Stomach (tissue), 9 donors: ENCODE data around the gene SIT1. TPM values are rescaled to one million over a fixed set of nuclear protein-coding genes. Genes with fewer than 3 reads are reported as not detected.
A peak's percentile ranks its signal among the peaks of the same experiment; 100 is the strongest.

Experiments used
- DNase-seq, 2 donors: peaks; one replicate each; pipeline versions ENCODE4 v3.0.0 to v3.0.0-alpha.2; 2013 to 2019
- H3K27ac ChIP-seq, 5 donors: fragments of 200-600 bp in 4 of 5; sonication (generic) in 4 of 5; one replicate each; pipeline ENCODE4 v1.5.1; 2013 to 2019; ENCODE audit warnings: mild to moderate bottlenecking in 1 of 5, moderate library complexity in 1 of 5
- H3K27me3 ChIP-seq, 3 donors: fragments of 200-600 bp; sonication (generic); one replicate each; pipeline ENCODE4 v1.5.1; 2017 to 2019; ENCODE audit warnings: mixed run types in 1 of 3
- H3K36me3 ChIP-seq, 4 donors: fragments of 200-600 bp; sonication (generic); 1 replicate in 3 of 4; 2 replicates in 1 of 4; pipeline ENCODE4 v1.5.1; 2016 to 2019
- H3K4me1 ChIP-seq, 4 donors: fragments of 200-600 bp; sonication (generic); one replicate each; pipeline ENCODE4 v1.5.1; 2016 to 2019
- H3K4me3 ChIP-seq, 4 donors: fragments of 200-600 bp; sonication (generic) in 3 of 4; one replicate each; pipeline ENCODE4 v1.5.1; 2016 to 2019; ENCODE audit warnings: mild to moderate bottlenecking in 1 of 4
- H3K9me3 ChIP-seq, 4 donors: fragments of 200-600 bp; sonication (generic); one replicate each; pipeline ENCODE4 v1.5.1; 2016 to 2019
- CTCF ChIP-seq, 7 experiments: fragments of 450-650 bp in 4 of 7; fragments of 200-600 bp in 3 of 7; sonication (generic) in 3 of 7; IDR thresholded peaks; one replicate each; pipeline ENCODE4 v1.5.1; 2016 to 2019; ENCODE audit warnings: antibody characterized with exemption in 7 of 7, control low read depth in 2 of 7, mild to moderate bottlenecking in 1 of 7
- EP300 ChIP-seq: sonication (generic); formaldehyde crosslinking; IDR thresholded peaks from one replicate; pipeline ENCODE4 v1.6.1; 2017; ENCODE audit warnings: antibody characterized with exemption
- POLR2A ChIP-seq, 4 donors: fragments of 450-650 bp; IDR thresholded peaks; one replicate each; pipeline ENCODE4 v1.6.1; 2016; ENCODE audit warnings: antibody characterized with exemption in 4 of 4, control low read depth in 2 of 4, mild to moderate bottlenecking in 1 of 4, moderate library complexity in 1 of 4
- POLR2AphosphoS5 ChIP-seq, 3 donors: sonication (generic); formaldehyde crosslinking; IDR thresholded peaks; one replicate each; pipeline ENCODE4 v1.6.1; 2016; ENCODE audit warnings: antibody characterized with exemption in 3 of 3
- WGBS, 5 donors: extraction: QIAGEN DNeasy Blood & Tissue Kit in 3 of 5; methylation state at CpG; one replicate each; pipeline versions ENCODE4 v1.1.5 to v1.1.7; 2013 to 2018; 5-methylcytosine and 5-hydroxymethylcytosine counted together
- intact Hi-C: fragments of 100-400 bp; cut with DNase I; formaldehyde crosslinking; loops from one replicate; pipeline ENCODE4 v1.15.1; 2023; ENCODE audit warnings: low total_unique reads
- polyA plus RNA-seq, 3 donors: library from polyadenylated mRNA; stranded (reverse); fragments of 200-250 nt; gene quantifications; one replicate each; pipeline ENCODE4 v1.2.3, GENCODE V29; 2013
- total RNA-seq, 5 donors: library from RNA; depleted of rRNA; stranded (reverse); fragments of >200 nt; gene quantifications; one replicate each; pipeline versions ENCODE4 v1.1.0 to v1.2.3, GENCODE V29; 2014 to 2016
- donor health status: healthy with polysubstance abuse.
- donor health status: Bipolar disorder and iron deficiency.
- donor health status: healthy.

SIT1 gene
- total and polyA plus RNA-seq, 8 donors: 0.62 to 2.3 (median 1.1) TPM; not detected in 3

- 45 to 75% (median 68%) methylated on average over 12 of the region's 12 CpGs for WGBS, 5 donors
- H3K4me3 ChIP-seq: peak overlapping the region; percentile 65 to 75 (median 70)
These were observed 38.1 kb upstream of the SIT1 start for GRCh38 chr9:35688558-35689541.

GRCh38 chr9:35687972-35688557 is 37.3 kb upstream of the SIT1 start:
- no peaks in the 10 kb centered on the region for H3K27me3 ChIP-seq
- peaks cover 6 to 80% (median 62%) of the 10 kb centered on the region in 4 donors for H3K4me1 ChIP-seq
- H3K36me3 ChIP-seq: peaks cover 27 to 52% (median 38%) of the 10 kb centered on the region in 4 donors
- WGBS, 5 donors: 67 to 87% (median 80%) methylated on average over 1 to 2 of the region's 2 CpGs
- H3K27ac ChIP-seq: peak overlapping the region in 4 of 5 donors; percentile 92 to 97 (median 96)
- no peak for DNase-seq
- intact Hi-C loops: no loop called here
- TF ChIP-seq CTCF (IDR thresholded peaks at IDR 0.05) (no peak), POLR2A (IDR thresholded peaks at IDR 0.05) (no peak), EP300 (no peak), POLR2AphosphoS5 (IDR thresholded peaks at IDR 0.05) (no peak)
- peak overlapping the region; percentile 65 to 75 (median 70) for H3K4me3 ChIP-seq
- no peaks in the 10 kb centered on the region for H3K9me3 ChIP-seq

More at GRCh38 chr9:35688558-35689541, 38.1 kb upstream of the SIT1 start:
- H3K27ac ChIP-seq: peak overlapping the region; percentile 92 to 97 (median 95)
- DNase-seq: peak in 1 of 2 donors; percentile 41
- H3K36me3 ChIP-seq: peaks cover 19 to 44% (median 31%) of the 10 kb centered on the region in 4 donors
- TF ChIP-seq EP300 (no peak), POLR2AphosphoS5 (IDR thresholded peaks at IDR 0.05) (no peak), POLR2A (IDR thresholded peaks at IDR 0.05) (no peak), CTCF (IDR thresholded peaks at IDR 0.05) (no peak)
- H3K27me3 ChIP-seq: no peaks in the 10 kb centered on the region
- H3K9me3 ChIP-seq: no peaks in the 10 kb centered on the region
- H3K4me1 ChIP-seq: peaks cover 6 to 74% (median 57%) of the 10 kb centered on the region in 4 donors
- intact Hi-C loops: no loop called here

- WGBS, 5 donors: 55 to 83% (median 74%) methylated on average over 2 of the region's 2 CpGs
- DNase-seq: no peak
- peaks cover 34 to 59% (median 45%) of the 10 kb centered on the region in 4 donors for H3K36me3 ChIP-seq
These were observed 36.6 kb upstream of the SIT1 start for GRCh38 chr9:35687306-35687705.

More at GRCh38 chr9:35687306-35687705, 36.6 kb upstream of the SIT1 start:
- H3K27me3 ChIP-seq: no peaks in the 10 kb centered on the region
- peak overlapping the region; percentile 65 to 75 (median 70) for H3K4me3 ChIP-seq
- no peaks in the 10 kb centered on the region for H3K9me3 ChIP-seq
- TF ChIP-seq EP300 (no peak), CTCF (IDR thresholded peaks at IDR 0.05) (no peak), POLR2A (IDR thresholded peaks at IDR 0.05) (no peak), POLR2AphosphoS5 (IDR thresholded peaks at IDR 0.05) (no peak)
- H3K27ac ChIP-seq: peak overlapping the region in 4 of 5 donors; percentile 92 to 97 (median 96)
- peaks cover 6 to 88% (median 69%) of the 10 kb centered on the region in 4 donors for H3K4me1 ChIP-seq
- intact Hi-C loops: no loop called here
